Cerebellar nuclear complex (tissue), 1 donor: ENCODE data around the gene KIF26A.

Experiments
- DNase-seq, 2 experiments: peaks; one replicate each; lab custom pipeline; 2025; lab: John Stamatoyannopoulos, UW

The KIF26A gene

GRCh38 chr14:104101651-104102281 is 36.6 kb upstream of the KIF26A start:
- DNase-seq, result no peak

- no peak for DNase-seq
These were observed 36.0 kb upstream of the KIF26A start for GRCh38 chr14:104102282-104102914.

GRCh38 chr14:104103061-104103445 is 35.3 kb upstream of the KIF26A start:
- no peak for DNase-seq

DNA sequence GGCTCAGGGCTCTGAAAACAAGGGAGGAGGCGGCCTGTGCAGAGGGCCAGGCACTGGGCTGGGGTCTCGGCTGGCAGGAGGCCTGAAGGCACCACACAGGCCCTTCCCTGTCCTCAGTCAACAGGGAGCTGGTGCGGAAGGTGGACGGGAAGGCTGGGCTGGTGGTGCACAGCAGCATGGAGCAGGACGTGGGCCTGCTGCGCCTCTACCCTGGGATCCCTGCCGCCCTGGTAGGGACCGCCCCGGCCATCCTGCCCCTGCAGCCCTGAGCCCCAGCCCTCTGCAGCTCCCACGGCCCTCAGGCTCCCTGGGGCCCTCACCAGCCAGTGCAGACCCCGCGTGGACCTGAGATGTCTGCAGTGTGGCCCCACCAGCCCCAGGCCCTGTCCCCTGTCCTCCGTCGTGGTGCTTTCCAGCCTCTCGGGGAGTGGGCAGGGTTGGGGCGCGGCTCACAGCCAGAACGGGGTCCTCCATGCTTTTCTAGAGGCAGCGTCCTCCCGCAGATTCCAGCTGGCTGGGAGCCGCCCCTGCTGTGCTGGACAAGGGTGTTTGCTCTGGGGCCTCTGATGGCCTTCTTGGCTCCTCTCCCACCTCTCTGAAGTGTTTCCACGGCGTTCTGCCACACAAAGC is 34.8 kb upstream of the KIF26A start:
- no peak for DNase-seq

DNA sequence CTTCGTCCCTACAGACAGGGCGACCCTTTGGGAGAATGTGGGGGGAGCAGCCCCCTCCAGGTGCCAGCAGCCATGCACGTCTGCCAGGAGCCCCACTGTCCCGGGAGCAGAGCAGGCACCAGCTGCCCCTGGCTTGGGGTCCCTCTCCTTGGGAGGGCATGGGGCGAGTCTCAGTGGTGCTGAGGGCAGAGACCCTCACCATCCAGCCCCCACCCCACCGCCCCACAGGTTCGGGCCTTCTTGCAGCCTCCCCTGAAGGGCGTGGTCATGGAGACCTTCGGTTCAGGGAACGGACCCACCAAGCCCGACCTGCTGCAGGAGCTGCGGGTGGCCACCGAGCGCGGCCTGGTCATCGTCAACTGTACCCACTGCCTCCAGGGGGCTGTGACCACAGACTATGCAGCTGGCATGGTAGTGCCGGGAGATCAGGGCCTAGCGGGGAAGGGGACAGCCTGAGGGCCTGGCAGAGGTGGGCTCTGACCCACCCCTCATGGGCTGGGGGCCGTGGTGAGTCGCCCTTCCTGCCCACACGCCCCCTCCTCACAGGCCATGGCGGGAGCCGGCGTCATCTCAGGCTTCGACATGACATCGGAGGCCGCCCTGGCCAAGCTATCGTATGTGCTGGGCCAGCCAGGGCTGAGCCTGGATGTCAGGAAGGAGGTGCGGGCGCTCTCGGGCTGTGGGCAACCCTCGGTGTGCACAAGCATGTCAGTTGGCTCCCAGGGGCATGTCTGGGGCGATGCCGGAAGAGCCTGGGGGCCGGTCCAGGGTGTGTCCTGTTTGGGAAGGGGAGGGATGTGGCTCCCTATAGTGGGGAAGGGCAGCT is 34.1 kb upstream of the KIF26A start:
- DNase-seq, result no peak

DNA sequence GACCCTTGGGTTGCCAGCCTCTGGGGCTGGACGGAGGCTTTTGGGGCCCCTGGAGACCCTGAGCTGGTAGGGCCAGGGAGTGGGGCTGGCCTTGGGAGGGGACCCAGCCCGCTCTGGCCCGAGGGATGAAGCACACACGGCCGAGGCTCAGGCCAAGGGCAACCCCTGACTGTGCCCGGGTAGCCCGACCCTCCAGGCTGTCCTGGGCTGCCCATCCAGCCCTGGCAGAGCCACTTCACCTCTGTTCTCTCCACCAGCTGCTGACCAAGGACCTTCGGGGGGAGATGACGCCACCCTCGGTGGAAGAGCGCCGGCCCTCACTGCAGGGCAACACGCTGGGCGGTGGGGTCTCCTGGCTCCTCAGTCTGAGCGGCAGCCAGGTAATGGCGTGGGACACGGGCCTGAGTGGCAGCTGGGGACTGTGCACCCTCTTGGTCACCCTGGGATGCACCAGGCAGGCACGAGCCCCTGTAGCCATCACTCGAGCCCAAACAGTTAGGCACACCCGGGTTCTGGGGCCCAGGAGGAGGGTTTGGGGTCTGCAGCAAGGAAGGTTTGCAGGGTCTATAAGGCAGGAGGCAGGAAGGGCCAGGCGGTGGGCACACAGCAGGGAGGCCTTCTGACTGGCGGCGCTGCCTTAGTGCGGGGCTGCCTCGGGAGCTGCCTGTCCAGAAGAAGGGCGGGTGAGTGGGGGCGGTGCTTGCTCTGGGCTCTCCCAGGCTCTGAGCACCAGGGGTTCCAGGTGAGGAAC is 33.1 kb upstream of the KIF26A start:
- no peak for DNase-seq

DNA sequence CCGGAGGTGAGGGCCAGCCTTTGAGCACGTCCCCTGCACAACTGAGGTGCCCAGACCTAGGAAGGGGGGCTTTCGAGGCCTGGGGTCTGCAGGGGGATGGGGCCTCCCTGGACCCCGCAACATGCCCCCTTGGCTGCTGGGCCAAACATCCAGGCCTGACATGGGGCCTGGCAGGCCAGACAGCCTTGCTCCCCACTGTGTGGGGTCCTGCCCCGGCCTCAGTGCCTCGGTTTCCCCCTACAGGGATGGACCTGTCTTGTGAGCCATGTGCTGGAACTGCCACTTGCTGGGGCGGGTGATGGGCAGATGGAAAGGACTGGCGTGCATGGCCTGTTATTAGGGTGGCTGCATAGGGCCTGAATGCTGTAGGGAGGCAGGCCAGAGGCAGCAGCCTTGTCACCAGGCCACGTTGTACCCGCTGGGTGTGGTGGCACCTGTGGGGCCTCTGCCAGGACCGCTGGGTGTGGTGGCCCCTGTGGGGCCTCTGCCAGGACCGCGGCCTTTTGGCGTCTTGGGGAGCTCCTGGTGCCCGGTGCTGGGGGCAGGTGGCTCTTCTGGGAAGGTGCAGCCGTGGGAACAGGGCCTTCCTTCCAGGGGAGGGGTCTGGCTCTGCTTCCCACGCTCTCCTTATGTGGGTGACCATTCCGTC is 32.4 kb upstream of the KIF26A start:
- DNase-seq, result no peak

GRCh38 chr14:104106471-104106991 is 31.9 kb upstream of the KIF26A start:
- DNase-seq, result no peak

- no peak for DNase-seq
These were observed 31.2 kb upstream of the KIF26A start for GRCh38 chr14:104107101-104107581.

GRCh38 chr14:104107611-104108569 is 30.5 kb upstream of the KIF26A start:
- DNase-seq, result no peak

- no peak for DNase-seq
These were observed 29.5 kb upstream of the KIF26A start for GRCh38 chr14:104108570-104109541.

GRCh38 chr14:104109731-104110361 is 28.5 kb upstream of the KIF26A start:
- DNase-seq, result no peak

- no peak for DNase-seq
These were observed 27.7 kb upstream of the KIF26A start for GRCh38 chr14:104110491-104111209.

GRCh38 chr14:104111301-104112112 is 26.9 kb upstream of the KIF26A start:
- DNase-seq, result no peak

- no peak for DNase-seq
These were observed 26.3 kb upstream of the KIF26A start for GRCh38 chr14:104112113-104112505.
